Astrocyte (in vitro differentiated cells and primary cell): ENCODE measurements around the gene BTLA.

Experiments
- CTCF ChIP-seq: IDR thresholded peaks from 2 replicates; pipeline ENCODE4 v1.5.1; 2011; ENCODE audit warnings: low read depth, mild to moderate bottlenecking, inconsistent platforms, low read length, moderate library complexity; ENCODE audit not compliant: insufficient read depth
- EZH2 ChIP-seq: IDR thresholded peaks from 2 replicates; pipeline ENCODE4 v1.6.1; 2012; ENCODE audit warnings: mild to moderate bottlenecking, low read length, inconsistent platforms; ENCODE audit not compliant: insufficient read depth

GRCh38 chr3:112531358-112531781 is 32.1 kb upstream of the BTLA start:
- peak; percentile 44 for TF ChIP-seq CTCF
- no peak for TF ChIP-seq EZH2
